ENCODE data around the gene ZBTB7C. TPM values are rescaled to one million over a fixed set of nuclear protein-coding genes. Genes with fewer than 3 reads are reported as not detected.

Gene ZBTB7C
- total RNA-seq, 1 experiment from 2014 or later: not detected

DNA sequence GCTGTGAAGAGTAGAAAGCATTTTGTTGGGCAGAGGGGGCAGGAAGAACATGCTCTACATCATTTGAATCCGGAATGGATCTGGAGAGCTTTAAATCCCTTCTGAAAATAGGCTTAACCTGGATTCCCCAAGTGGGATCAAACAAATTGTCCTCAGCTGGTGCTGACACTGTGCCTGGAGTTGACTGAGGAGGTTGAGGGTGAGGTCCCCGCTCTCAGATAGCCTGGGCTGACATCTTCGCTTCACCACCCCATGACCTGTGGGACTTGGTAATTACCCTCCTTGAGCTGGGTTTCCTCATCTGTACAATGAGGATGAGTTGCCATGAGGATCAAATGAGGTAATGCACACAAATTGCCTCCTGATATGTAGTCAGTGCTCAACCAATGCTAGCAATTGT lies 360.9 kb downstream of the ZBTB7C start:
- TF ChIP-seq, protein P1, sequence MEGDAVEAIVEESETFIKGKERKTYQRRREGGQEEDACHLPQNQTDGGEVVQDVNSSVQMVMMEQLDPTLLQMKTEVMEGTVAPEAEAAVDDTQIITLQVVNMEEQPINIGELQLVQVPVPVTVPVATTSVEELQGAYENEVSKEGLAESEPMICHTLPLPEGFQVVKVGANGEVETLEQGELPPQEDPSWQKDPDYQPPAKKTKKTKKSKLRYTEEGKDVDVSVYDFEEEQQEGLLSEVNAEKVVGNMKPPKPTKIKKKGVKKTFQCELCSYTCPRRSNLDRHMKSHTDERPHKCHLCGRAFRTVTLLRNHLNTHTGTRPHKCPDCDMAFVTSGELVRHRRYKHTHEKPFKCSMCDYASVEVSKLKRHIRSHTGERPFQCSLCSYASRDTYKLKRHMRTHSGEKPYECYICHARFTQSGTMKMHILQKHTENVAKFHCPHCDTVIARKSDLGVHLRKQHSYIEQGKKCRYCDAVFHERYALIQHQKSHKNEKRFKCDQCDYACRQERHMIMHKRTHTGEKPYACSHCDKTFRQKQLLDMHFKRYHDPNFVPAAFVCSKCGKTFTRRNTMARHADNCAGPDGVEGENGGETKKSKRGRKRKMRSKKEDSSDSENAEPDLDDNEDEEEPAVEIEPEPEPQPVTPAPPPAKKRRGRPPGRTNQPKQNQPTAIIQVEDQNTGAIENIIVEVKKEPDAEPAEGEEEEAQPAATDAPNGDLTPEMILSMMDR (IDR thresholded peaks at IDR 0.05; ENCODE audit: unreplicated experiment): no peak
- Mint-ChIP-seq H3K36me3 (ENCODE audit: insufficient read depth, unreplicated experiment) (no peaks in the 10 kb centered on the region), H3K27me3 (ENCODE audit: unreplicated experiment) (peaks cover 88% of the 10 kb centered on the region), H3K9me3 (ENCODE audit: low read depth, unreplicated experiment) (no peaks in the 10 kb centered on the region), H3K27ac (ENCODE audit: unreplicated experiment) (no peak overlapping the region), H3K4me3 (ENCODE audit: low read depth, unreplicated experiment) (no peak overlapping the region), H3K4me1 (ENCODE audit: low read depth, unreplicated experiment) (no peaks in the 10 kb centered on the region)
- CTCF ChIA-PET: interaction anchor here (0.9 kb wide), 1 partner anchor 31 kb away, joined by 3 read pairs; no protein-coding TSS in a partner anchor
- intact Hi-C loops (cut with micrococcal nuclease; ENCODE audit: unreplicated experiment): no loop called here
- DNase-seq: no peak
- no TSS peak for BruUV-seq (replicated peaks)

DNA sequence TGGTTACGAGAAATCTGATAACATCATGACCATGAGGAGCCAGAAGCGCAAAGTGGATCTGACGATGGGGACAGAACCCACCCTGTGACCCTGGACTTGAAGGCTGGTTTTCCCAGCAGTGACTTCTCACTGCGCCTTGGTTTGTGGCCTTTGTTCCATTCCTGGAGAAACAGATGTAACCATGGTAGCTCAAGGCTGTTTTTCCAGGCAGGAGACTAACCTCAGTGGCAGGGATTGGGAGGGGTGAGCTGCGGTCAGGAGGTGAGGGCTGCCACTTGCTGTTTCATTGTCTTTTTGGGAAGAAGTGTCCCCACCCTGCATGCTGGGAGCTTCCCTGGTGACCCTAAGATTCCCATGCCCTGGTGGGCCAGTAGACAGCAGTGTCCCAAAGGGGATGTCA lies 362.3 kb downstream of the ZBTB7C start:
- H3K4me3 Mint-ChIP-seq (ENCODE audit: low read depth, unreplicated experiment): no peak overlapping the region
- CTCF ChIA-PET: no interaction called here
- no TSS peak for BruUV-seq (replicated peaks)

DNA sequence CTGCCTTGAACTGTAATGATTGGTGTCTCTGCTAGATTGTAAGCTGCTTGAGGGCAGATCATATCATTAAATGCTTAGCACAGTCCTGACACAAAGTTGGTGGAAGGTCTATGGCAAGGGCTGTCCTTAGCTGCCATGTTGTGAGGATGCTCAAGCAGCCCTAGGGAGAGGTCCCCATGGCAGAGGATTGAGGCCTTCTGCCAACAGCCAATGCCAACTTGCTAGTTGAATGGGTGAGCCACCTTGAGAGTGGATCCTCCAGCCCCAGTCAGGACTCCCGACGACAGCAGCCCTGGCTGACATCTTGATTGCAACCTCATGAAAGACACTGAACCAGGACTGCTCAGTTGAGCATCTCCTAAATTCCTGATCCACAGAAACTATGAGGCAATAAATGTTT lies 363.4 kb downstream of the ZBTB7C start:
- no TSS peak for BruUV-seq (replicated peaks)
- no peak overlapping the region for H3K27ac Mint-ChIP-seq (ENCODE audit: unreplicated experiment)
- DNase-seq: no peak
- H3K4me3 Mint-ChIP-seq (ENCODE audit: low read depth, unreplicated experiment): no peak overlapping the region
- H3K27me3 Mint-ChIP-seq (ENCODE audit: unreplicated experiment): peaks cover 87% of the 10 kb centered on the region
- intact Hi-C loops (cut with micrococcal nuclease; ENCODE audit: unreplicated experiment): no loop called here
- TF ChIP-seq, protein P1 (IDR thresholded peaks at IDR 0.05; ENCODE audit: unreplicated experiment): no peak
- CTCF ChIA-PET: no interaction called here
- H3K9me3 Mint-ChIP-seq (ENCODE audit: low read depth, unreplicated experiment): no peaks in the 10 kb centered on the region
- no peaks in the 10 kb centered on the region for H3K36me3 Mint-ChIP-seq (ENCODE audit: insufficient read depth, unreplicated experiment)
- no peaks in the 10 kb centered on the region for H3K4me1 Mint-ChIP-seq (ENCODE audit: low read depth, unreplicated experiment)

More for the DNA sequence above, 362.3 kb downstream of the ZBTB7C start:
- Mint-ChIP-seq H3K4me1 (ENCODE audit: low read depth, unreplicated experiment) (no peaks in the 10 kb centered on the region), H3K36me3 (ENCODE audit: insufficient read depth, unreplicated experiment) (no peaks in the 10 kb centered on the region), H3K27me3 (ENCODE audit: unreplicated experiment) (peaks cover 88% of the 10 kb centered on the region), H3K27ac (ENCODE audit: unreplicated experiment) (no peak overlapping the region), H3K9me3 (ENCODE audit: low read depth, unreplicated experiment) (no peaks in the 10 kb centered on the region)
- TF ChIP-seq, protein P1 (IDR thresholded peaks at IDR 0.05; ENCODE audit: unreplicated experiment): no peak
- intact Hi-C loops (cut with micrococcal nuclease; ENCODE audit: unreplicated experiment): no loop called here
- DNase-seq: no peak

DNA sequence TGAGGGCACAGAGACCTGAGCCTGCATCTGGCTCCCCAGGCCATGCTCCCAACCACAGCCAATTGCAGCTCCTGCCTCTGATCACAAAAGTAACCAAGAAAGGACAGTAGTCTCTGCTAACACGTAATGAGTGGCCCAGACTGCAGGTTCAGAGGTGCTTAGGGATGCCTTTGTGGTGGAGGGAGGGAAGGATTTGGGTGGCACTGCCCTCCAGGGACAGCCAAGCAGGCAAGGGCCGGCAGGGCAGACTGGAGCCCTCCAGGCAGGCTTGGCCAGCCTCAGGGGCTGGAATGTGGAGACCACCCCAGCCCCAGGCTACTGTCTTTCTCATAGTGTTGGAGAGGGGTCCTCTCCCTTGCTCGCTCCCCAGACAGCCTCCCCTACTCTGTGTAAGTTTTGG lies 364.2 kb downstream of the ZBTB7C start:
- TF ChIP-seq, protein P1 (IDR thresholded peaks at IDR 0.05; ENCODE audit: unreplicated experiment): no peak
- intact Hi-C loops (cut with micrococcal nuclease; ENCODE audit: unreplicated experiment): no loop called here
- CTCF ChIA-PET: no interaction called here
- Mint-ChIP-seq H3K27ac (ENCODE audit: unreplicated experiment) (no peak overlapping the region), H3K36me3 (ENCODE audit: insufficient read depth, unreplicated experiment) (no peaks in the 10 kb centered on the region), H3K27me3 (ENCODE audit: unreplicated experiment) (peaks cover 88% of the 10 kb centered on the region), H3K9me3 (ENCODE audit: low read depth, unreplicated experiment) (no peaks in the 10 kb centered on the region), H3K4me1 (ENCODE audit: low read depth, unreplicated experiment) (no peaks in the 10 kb centered on the region), H3K4me3 (ENCODE audit: low read depth, unreplicated experiment) (no peak overlapping the region)
- no TSS peak for BruUV-seq (replicated peaks)
- no peak for DNase-seq

Measured in Calu3 (cell line).